Naive thymus-derived CD4-positive, alpha-beta T cell (primary cell): Measurements from ENCODE around the gene ZBTB40. TPM values are rescaled to one million over a fixed set of nuclear protein-coding genes. Genes with fewer than 3 reads are reported as not detected.

Experiments
- ATAC-seq: fragments of 150-1000 bp; cut with Tn5 transposase; 2 replicates; pipeline ENCODE4 v1.10.0; 2021; ENCODE audit warnings: mild to moderate bottlenecking, moderate library complexity
- CTCF ChIA-PET: fragments of 350-600 bp; sonication (Branson Sonifier 250); formaldehyde crosslinking; loops from one replicate; lab custom pipeline; 2021; ENCODE audit warnings: antibody characterized with exemption; lab: Charles Lee
- POLR2A ChIA-PET: fragments of 350-600 bp; sonication (Branson Sonifier 250); formaldehyde crosslinking; loops from one replicate; lab custom pipeline; 2021; ENCODE audit warnings: antibody characterized with exemption, inconsistent platforms; lab: Charles Lee
- DNase-seq, 9 donors: peaks; one replicate each; pipeline versions ENCODE4 v3.0.0 to v3.0.0-alpha.2; 2020 to 2022; ENCODE audit warnings: mixed read lengths in 1 of 9
- H3K27ac ChIP-seq: one replicate; pipeline ENCODE4 v1.7.0; 2013; ENCODE audit warnings: mild to moderate bottlenecking, low read depth, low read length, moderate library complexity
- H3K27me3 ChIP-seq, 2 donors: one replicate each; pipeline ENCODE4 v1.7.0; 2013; ENCODE audit warnings: low read length in 2 of 2, mild to moderate bottlenecking in 2 of 2, moderate library complexity in 2 of 2; ENCODE audit not compliant: control insufficient read depth in 2 of 2, insufficient read depth in 2 of 2
- H3K36me3 ChIP-seq, 3 experiments: 1 replicate in 2 of 3; 2 replicates in 1 of 3; pipeline ENCODE4 v1.7.0; 2013; ENCODE audit warnings: low read length in 3 of 3, mild to moderate bottlenecking in 3 of 3, moderate library complexity in 1 of 3; ENCODE audit not compliant: insufficient read depth in 3 of 3, control insufficient read depth in 2 of 3
- H3K4me1 ChIP-seq, 2 donors: one replicate each; pipeline ENCODE4 v1.7.0; 2013; ENCODE audit warnings: low read length in 2 of 2, mild to moderate bottlenecking in 2 of 2, moderate library complexity in 1 of 2; ENCODE audit not compliant: control insufficient read depth in 2 of 2, insufficient read depth in 2 of 2
- H3K4me3 ChIP-seq: 2 replicates; pipeline ENCODE4 v1.7.0; 2013; ENCODE audit warnings: mild to moderate bottlenecking, low read length
- H3K9me3 ChIP-seq, 3 experiments: 1 replicate in 2 of 3; 2 replicates in 1 of 3; pipeline ENCODE4 v1.7.0; 2013; ENCODE audit warnings: low read length in 3 of 3; ENCODE audit not compliant: control insufficient read depth in 2 of 3
- H3K27ac Mint-ChIP-seq, 9 donors: one replicate each; pipeline ENCODE4 v1.8.0; 2020 to 2022; ENCODE audit warnings: mixed read lengths in 9 of 9, mild to moderate bottlenecking in 8 of 9, moderate library complexity in 5 of 9, inconsistent platforms in 2 of 9
- H3K27me3 Mint-ChIP-seq, 5 donors: one replicate each; pipeline ENCODE4 v1.8.0; 2021 to 2022; ENCODE audit warnings: mixed read lengths in 5 of 5, mild to moderate bottlenecking in 1 of 5
- H3K36me3 Mint-ChIP-seq, 5 donors: one replicate each; pipeline ENCODE4 v1.8.0; 2020 to 2022; ENCODE audit warnings: mixed read lengths in 5 of 5, mild to moderate bottlenecking in 3 of 5, inconsistent platforms in 1 of 5
- H3K4me1 Mint-ChIP-seq, 7 donors: one replicate each; pipeline ENCODE4 v1.8.0; 2020 to 2022; ENCODE audit warnings: mixed read lengths in 7 of 7, mild to moderate bottlenecking in 3 of 7, inconsistent platforms in 1 of 7
- H3K4me3 Mint-ChIP-seq, 10 donors: one replicate each; pipeline ENCODE4 v1.8.0; 2020 to 2022; ENCODE audit warnings: mild to moderate bottlenecking in 10 of 10, mixed read lengths in 10 of 10, moderate library complexity in 6 of 10, inconsistent platforms in 2 of 10
- H3K9me3 Mint-ChIP-seq, 11 donors: one replicate each; pipeline ENCODE4 v1.8.0; 2020 to 2022; ENCODE audit warnings: mixed read lengths in 11 of 11, mild to moderate bottlenecking in 4 of 11, inconsistent platforms in 1 of 11, moderate library complexity in 1 of 11
- intact Hi-C, 2 donors: fragments of 100-400 bp; cut with micrococcal nuclease; formaldehyde crosslinking; loops; one replicate each; pipeline ENCODE4 v1.15.1; 2023
- polyA plus RNA-seq, 2 donors: library from polyadenylated mRNA; unstranded; fragments of 300-500 nt; fragmentation: Illumina TruSeq; gene quantifications; one replicate each; pipeline ENCODE4 v1.2.3, GENCODE V29; 2021
- total RNA-seq, 6 experiments: library from RNA in 5 of 6; stranded (reverse) in 5 of 6; gene quantifications; 1 replicate in 5 of 6; 2 replicates in 1 of 6; pipeline ENCODE4 v1.2.3 and lab custom pipeline; 2021 to 2026

Gene ZBTB40
- total and polyA plus RNA-seq, 7 experiments from 2014 or later = 5.7 to 60.6 (median 35.9) TPM

- ChIA-PET POLR2A (no interaction called here), CTCF (no interaction called here)
- no peak overlapping the region for H3K27ac Mint-ChIP-seq
- Histone ChIP-seq H3K36me3 (no peaks in the 10 kb centered on the region), H3K9me3 (no peaks in the 10 kb centered on the region), H3K4me1 (no peaks in the 10 kb centered on the region), H3K27me3 (no peaks in the 10 kb centered on the region), H3K27ac (no peak overlapping the region), H3K4me3 (no peak overlapping the region)
- DNase-seq (no peak), ATAC-seq (no peak)
- peaks cover 0 to 15% (median 3%) of the 10 kb centered on the region in 7 donors for H3K4me1 Mint-ChIP-seq
- peaks cover 0 to 1% (median 0%) of the 10 kb centered on the region in 11 donors for H3K9me3 Mint-ChIP-seq
- intact Hi-C loops = no loop called here
- no peak overlapping the region for H3K4me3 Mint-ChIP-seq
- peaks cover 18 to 41% (median 23%) of the 10 kb centered on the region in 5 donors for H3K27me3 Mint-ChIP-seq
- no peaks in the 10 kb centered on the region for H3K36me3 Mint-ChIP-seq
Measured at GRCh38 chr1:22567197-22567596, 115.5 kb downstream of the ZBTB40 start.

GRCh38 chr1:22567994-22568393, 116.3 kb downstream of the ZBTB40 start:
- CTCF ChIA-PET = no interaction called here
- no peak overlapping the region for H3K27ac ChIP-seq
- no peak for ATAC-seq

GRCh38 chr1:22569269-22569668, 117.6 kb downstream of the ZBTB40 start:
- CTCF ChIA-PET = no interaction called here
- H3K27me3 Mint-ChIP-seq = peaks cover 8 to 34% (median 14%) of the 10 kb centered on the region in 5 donors
- POLR2A ChIA-PET = no interaction called here

More at GRCh38 chr1:22567994-22568393, 116.3 kb downstream of the ZBTB40 start:
- no peak overlapping the region for H3K27ac Mint-ChIP-seq
- no peaks in the 10 kb centered on the region for H3K36me3 Mint-ChIP-seq
- H3K4me1 Mint-ChIP-seq = peaks cover 0 to 10% (median 3%) of the 10 kb centered on the region in 7 donors
- peaks cover 15 to 39% (median 19%) of the 10 kb centered on the region in 5 donors for H3K27me3 Mint-ChIP-seq
- H3K4me3 Mint-ChIP-seq = no peak overlapping the region
- POLR2A ChIA-PET = no interaction called here
- DNase-seq = no peak
- H3K9me3 ChIP-seq = no peaks in the 10 kb centered on the region
- peaks cover 0 to 1% (median 0%) of the 10 kb centered on the region in 11 donors for H3K9me3 Mint-ChIP-seq
- H3K4me3 ChIP-seq = no peak overlapping the region
- intact Hi-C loops = no loop called here
- H3K4me1 ChIP-seq = no peaks in the 10 kb centered on the region
- H3K27me3 ChIP-seq = no peaks in the 10 kb centered on the region
- H3K36me3 ChIP-seq = no peaks in the 10 kb centered on the region

GRCh38 chr1:22570140-22570909, 118.7 kb downstream of the ZBTB40 start:
- no peaks in the 10 kb centered on the region for H3K36me3 Mint-ChIP-seq
- H3K27ac Mint-ChIP-seq = no peak overlapping the region
- no peaks in the 10 kb centered on the region for H3K27me3 ChIP-seq
- H3K4me3 ChIP-seq = no peak overlapping the region
- ATAC-seq (no peak), DNase-seq (no peak)
- no peaks in the 10 kb centered on the region for H3K4me1 ChIP-seq
- peaks cover 0 to 28% (median 9%) of the 10 kb centered on the region in 5 donors for H3K27me3 Mint-ChIP-seq
- H3K27ac ChIP-seq = no peak overlapping the region
- no peaks in the 10 kb centered on the region for H3K9me3 ChIP-seq
- CTCF ChIA-PET = no interaction called here
- no peak overlapping the region for H3K4me3 Mint-ChIP-seq
- H3K4me1 Mint-ChIP-seq = no peaks in the 10 kb centered on the region
- intact Hi-C loops = no loop called here
- H3K9me3 Mint-ChIP-seq = no peaks in the 10 kb centered on the region
- POLR2A ChIA-PET = no interaction called here
- H3K36me3 ChIP-seq = no peaks in the 10 kb centered on the region

More at GRCh38 chr1:22569269-22569668, 117.6 kb downstream of the ZBTB40 start:
- no peak for DNase-seq
- Histone ChIP-seq H3K27ac (no peak overlapping the region), H3K9me3 (no peaks in the 10 kb centered on the region), H3K27me3 (no peaks in the 10 kb centered on the region), H3K4me1 (no peaks in the 10 kb centered on the region), H3K36me3 (no peaks in the 10 kb centered on the region), H3K4me3 (no peak overlapping the region)
- H3K4me3 Mint-ChIP-seq = no peak overlapping the region
- H3K36me3 Mint-ChIP-seq = no peaks in the 10 kb centered on the region
- H3K27ac Mint-ChIP-seq = no peak overlapping the region
- intact Hi-C loops = no loop called here
- H3K9me3 Mint-ChIP-seq = no peaks in the 10 kb centered on the region
- H3K4me1 Mint-ChIP-seq = peaks cover 0 to 5% (median 0%) of the 10 kb centered on the region in 7 donors
- ATAC-seq = no peak

GRCh38 chr1:22572818-22573217, 121.2 kb downstream of the ZBTB40 start:
- Mint-ChIP-seq H3K36me3 (no peaks in the 10 kb centered on the region), H3K4me1 (no peaks in the 10 kb centered on the region), H3K27me3 (peaks cover 0 to 22% (median 8%) of the 10 kb centered on the region in 5 donors), H3K9me3 (peaks cover 0 to 6% (median 0%) of the 10 kb centered on the region in 11 donors), H3K27ac (no peak overlapping the region), H3K4me3 (no peak overlapping the region)
- CTCF ChIA-PET = no interaction called here
- intact Hi-C loops = no loop called here
- DNase-seq = no peak
- no peak for ATAC-seq
- Histone ChIP-seq H3K9me3 (no peaks in the 10 kb centered on the region), H3K4me1 (no peaks in the 10 kb centered on the region), H3K4me3 (no peak overlapping the region), H3K27ac (no peak overlapping the region), H3K36me3 (no peaks in the 10 kb centered on the region), H3K27me3 (no peaks in the 10 kb centered on the region)
- POLR2A ChIA-PET = no interaction called here

GRCh38 chr1:22573237-22573636, 121.6 kb downstream of the ZBTB40 start:
- H3K27me3 Mint-ChIP-seq = peaks cover 0 to 22% (median 8%) of the 10 kb centered on the region in 5 donors
- POLR2A ChIA-PET = no interaction called here
- no peak overlapping the region for H3K27ac ChIP-seq
- H3K27ac Mint-ChIP-seq = no peak overlapping the region
- H3K4me3 Mint-ChIP-seq = no peak overlapping the region
- H3K4me1 Mint-ChIP-seq = no peaks in the 10 kb centered on the region
- H3K9me3 ChIP-seq = no peaks in the 10 kb centered on the region
- no peak for ATAC-seq
- no peak overlapping the region for H3K4me3 ChIP-seq
- intact Hi-C loops = no loop called here
- no peaks in the 10 kb centered on the region for H3K36me3 ChIP-seq
- no peaks in the 10 kb centered on the region for H3K27me3 ChIP-seq
- no peaks in the 10 kb centered on the region for H3K36me3 Mint-ChIP-seq
- no peaks in the 10 kb centered on the region for H3K4me1 ChIP-seq
- CTCF ChIA-PET = no interaction called here
- H3K9me3 Mint-ChIP-seq = peaks cover 0 to 10% (median 0%) of the 10 kb centered on the region in 11 donors
- DNase-seq = no peak
